WTC11 (cell line): Measurements from ENCODE around the gene UGT1A5. TPM values are rescaled to one million over a fixed set of nuclear protein-coding genes. Genes with fewer than 3 reads are reported as not detected.

Source experiments
- ATAC-seq: fragments of 200-7000 bp; cut with Tn5 transposase; 2 replicates; pipeline ENCODE4 v1.10.0; 2021; ENCODE audit warnings: mild to moderate bottlenecking, moderate library complexity
- CTCF ChIA-PET: fragments of 300-600 bp; sonication (Branson Sonifier 250); formaldehyde crosslinking; loops from one replicate; lab custom pipeline; 2021; ENCODE audit warnings: antibody characterized with exemption; lab: Charles Lee
- POLR2A ChIA-PET: fragments of 350-600 bp; sonication (Branson Sonifier 250); formaldehyde crosslinking; loops from one replicate; lab custom pipeline; 2021; ENCODE audit warnings: antibody characterized with exemption; lab: Charles Lee
- DNase-seq: peaks from one replicate; pipeline ENCODE4 v3.0.0; 2021; ENCODE audit warnings: low spot score
- H3K27ac Mint-ChIP-seq: 2 replicates; pipeline ENCODE4 v1.8.0; 2021; ENCODE audit warnings: mixed read lengths
- H3K27me3 Mint-ChIP-seq: 2 replicates; pipeline ENCODE4 v1.8.0; 2021; ENCODE audit warnings: low read depth, mild to moderate bottlenecking, moderate library complexity, mixed read lengths
- H3K36me3 Mint-ChIP-seq: 2 replicates; pipeline ENCODE4 v1.8.0; 2021; ENCODE audit warnings: mixed read lengths
- H3K4me1 Mint-ChIP-seq: 2 replicates; pipeline ENCODE4 v1.8.0; 2022; ENCODE audit warnings: mixed read lengths
- H3K4me3 Mint-ChIP-seq: 2 replicates; pipeline ENCODE4 v1.8.0; 2021; ENCODE audit warnings: mild to moderate bottlenecking, moderate library complexity, mixed read lengths
- H3K9me3 Mint-ChIP-seq: 2 replicates; pipeline ENCODE4 v1.8.0; 2021; ENCODE audit warnings: mixed read lengths
- ATF1 ChIP-seq: sonication (generic); formaldehyde crosslinking; IDR thresholded peaks from 2 replicates; pipeline ENCODE4 v1.8.1; 2023; ENCODE audit warnings: mild to moderate bottlenecking, moderate library complexity, missing genetic modification reagents
- ELF4 ChIP-seq: sonication (generic); formaldehyde crosslinking; IDR thresholded peaks from 2 replicates; pipeline ENCODE4 v1.8.1; 2022; ENCODE audit warnings: low read depth, mild to moderate bottlenecking, moderate library complexity, missing genetic modification reagents
- EMX1 ChIP-seq: fragments of 250-450 bp; sonication (Bioruptor Pico); IDR thresholded peaks from 2 replicates; pipeline ENCODE4 v1.8.0; 2021; ENCODE audit warnings: mild to moderate bottlenecking
- FOXK1 ChIP-seq: sonication (generic); formaldehyde crosslinking; IDR thresholded peaks from 2 replicates; pipeline ENCODE4 v1.8.0; 2022; ENCODE audit warnings: mild to moderate bottlenecking, moderate library complexity, missing genetic modification reagents
- IRF2 ChIP-seq: sonication (generic); formaldehyde crosslinking; IDR thresholded peaks from 2 replicates; pipeline ENCODE4 v1.8.0; 2022; ENCODE audit warnings: low read depth, missing genetic modification reagents, borderline replicate concordance
- NFYB ChIP-seq: sonication (generic); formaldehyde crosslinking; conservative IDR thresholded peaks from 2 replicates; pipeline ENCODE4 v1.8.0; 2022; ENCODE audit warnings: low read depth, missing genetic modification reagents
- OVOL2 ChIP-seq: fragments of 250-450 bp; sonication (Bioruptor Pico); IDR thresholded peaks from 2 replicates; pipeline ENCODE4 v1.9.0; 2021; ENCODE audit warnings: mild to moderate bottlenecking, borderline replicate concordance
- RELA ChIP-seq: sonication (generic); formaldehyde crosslinking; IDR thresholded peaks from 2 replicates; pipeline ENCODE4 v1.8.1; 2022; ENCODE audit warnings: missing genetic modification reagents, mild to moderate bottlenecking, borderline replicate concordance
- RORB ChIP-seq: fragments of 250-450 bp; sonication (Bioruptor Pico); IDR thresholded peaks from 2 replicates; pipeline ENCODE4 v1.9.0; 2021; ENCODE audit warnings: mild to moderate bottlenecking
- SMAD4 ChIP-seq: sonication (generic); formaldehyde crosslinking; IDR thresholded peaks from 2 replicates; pipeline ENCODE4 v1.8.0; 2022; ENCODE audit warnings: mild to moderate bottlenecking, missing genetic modification reagents
- ZNF263 ChIP-seq: sonication (generic); formaldehyde crosslinking; IDR thresholded peaks from 2 replicates; pipeline ENCODE4 v1.8.1; 2022; ENCODE audit warnings: low read depth, mild to moderate bottlenecking, moderate library complexity, missing genetic modification reagents
- ZNF396 ChIP-seq: fragments of 250-450 bp; sonication (Bioruptor Pico); IDR thresholded peaks from 2 replicates; pipeline ENCODE4 v1.8.0; 2021; ENCODE audit warnings: mild to moderate bottlenecking, moderate library complexity, borderline replicate concordance
- ZNF423 ChIP-seq: fragments of 250-450 bp; sonication (Bioruptor Pico); IDR thresholded peaks from 2 replicates; pipeline ENCODE4 v2.1.2; 2022; ENCODE audit warnings: mild to moderate bottlenecking, moderate library complexity
- total RNA-seq: library from RNA; stranded (reverse); gene quantifications from 3 replicates; pipeline ENCODE4 v1.2.3, GENCODE V29; 2021
- TF ChIP-seq, protein P1 (sequence below): sonication (generic); formaldehyde crosslinking; IDR thresholded peaks from 2 replicates; pipeline ENCODE4 v1.8.1; 2022; ENCODE audit warnings: missing genetic modification reagents, borderline replicate concordance
- TF ChIP-seq, protein P2 (sequence below): sonication (generic); formaldehyde crosslinking; IDR thresholded peaks from 2 replicates; pipeline ENCODE4 v1.8.1; 2023; ENCODE audit warnings: mild to moderate bottlenecking, missing genetic modification reagents, borderline replicate concordance
- TF ChIP-seq, protein P3 (sequence below): fragments of 250-450 bp; sonication (Bioruptor Pico); IDR thresholded peaks from 2 replicates; pipeline ENCODE4 v1.9.0; 2021; ENCODE audit warnings: mild to moderate bottlenecking
- TF ChIP-seq, protein P4 (sequence below): sonication (generic); formaldehyde crosslinking; IDR thresholded peaks from 2 replicates; pipeline ENCODE4 v1.8.0; 2023; ENCODE audit warnings: mild to moderate bottlenecking, missing genetic modification reagents
- TF ChIP-seq, protein P5 (sequence below): fragments of 250-450 bp; sonication (Bioruptor Pico); IDR thresholded peaks from 2 replicates; pipeline ENCODE4 v2.1.2; 2022; ENCODE audit warnings: mild to moderate bottlenecking, moderate library complexity
- TF ChIP-seq, protein P6 (sequence below): sonication (generic); formaldehyde crosslinking; IDR thresholded peaks from 2 replicates; pipeline ENCODE4 v1.8.1; 2023; ENCODE audit warnings: mild to moderate bottlenecking, missing genetic modification reagents

UGT1A5 gene
- total RNA-seq, 1 experiment from 2014 or later, result not detected

DNA sequence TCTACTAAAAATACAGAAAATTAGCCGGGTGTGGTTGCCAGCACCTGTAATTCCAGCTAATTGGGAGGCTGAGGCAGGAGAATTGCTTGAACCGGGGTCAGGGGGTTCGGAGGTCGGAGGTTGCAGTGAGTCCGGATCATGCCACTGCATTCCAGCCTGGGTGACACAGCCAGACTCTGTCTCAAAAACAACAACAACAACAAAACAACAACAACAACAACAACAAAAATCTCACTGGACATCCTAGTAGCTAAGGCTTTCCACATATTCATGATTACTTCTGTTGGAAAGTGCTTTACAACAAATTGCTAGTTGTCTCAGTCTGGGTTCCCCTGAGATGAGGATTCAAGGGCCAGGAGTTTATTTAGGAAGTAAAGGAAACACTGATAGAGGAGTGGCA lies 61.1 kb downstream of the UGT1A5 start:
- H3K27me3 Mint-ChIP-seq, result no peaks in the 10 kb centered on the region; the same call in 1 of the 2 replicates
- no peak overlapping the region for H3K27ac Mint-ChIP-seq
- no peak overlapping the region for H3K4me3 Mint-ChIP-seq
- POLR2A ChIA-PET, result no interaction called here
- no peaks in the 10 kb centered on the region for H3K4me1 Mint-ChIP-seq
- CTCF ChIA-PET, result no interaction called here
- ATAC-seq, result no peak
- peaks cover 38% of the 10 kb centered on the region for H3K9me3 Mint-ChIP-seq
- no peak for TF ChIP-seq SMAD4 (CRISPR knock-in tag)
- no peak for TF ChIP-seq IRF2 (CRISPR knock-in tag)
- TF ChIP-seq NFYB, result no peak
- TF ChIP-seq ZNF396 (CRISPR knock-in tag), result no peak
- no peak for TF ChIP-seq OVOL2 (CRISPR knock-in tag)
- no peak for TF ChIP-seq ELF4
- TF ChIP-seq, protein P1, sequence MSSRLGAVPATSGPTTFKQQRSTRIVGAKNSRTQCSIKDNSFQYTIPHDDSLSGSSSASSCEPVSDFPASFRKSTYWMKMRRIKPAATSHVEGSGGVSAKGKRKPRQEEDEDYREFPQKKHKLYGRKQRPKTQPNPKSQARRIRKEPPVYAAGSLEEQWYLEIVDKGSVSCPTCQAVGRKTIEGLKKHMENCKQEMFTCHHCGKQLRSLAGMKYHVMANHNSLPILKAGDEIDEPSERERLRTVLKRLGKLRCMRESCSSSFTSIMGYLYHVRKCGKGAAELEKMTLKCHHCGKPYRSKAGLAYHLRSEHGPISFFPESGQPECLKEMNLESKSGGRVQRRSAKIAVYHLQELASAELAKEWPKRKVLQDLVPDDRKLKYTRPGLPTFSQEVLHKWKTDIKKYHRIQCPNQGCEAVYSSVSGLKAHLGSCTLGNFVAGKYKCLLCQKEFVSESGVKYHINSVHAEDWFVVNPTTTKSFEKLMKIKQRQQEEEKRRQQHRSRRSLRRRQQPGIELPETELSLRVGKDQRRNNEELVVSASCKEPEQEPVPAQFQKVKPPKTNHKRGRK (CRISPR knock-in tag), result no peak
- no peak for TF ChIP-seq ATF1 (CRISPR knock-in tag)
- DNase-seq, result no peak
- H3K36me3 Mint-ChIP-seq, result peaks cover 8% of the 10 kb centered on the region

DNA sequence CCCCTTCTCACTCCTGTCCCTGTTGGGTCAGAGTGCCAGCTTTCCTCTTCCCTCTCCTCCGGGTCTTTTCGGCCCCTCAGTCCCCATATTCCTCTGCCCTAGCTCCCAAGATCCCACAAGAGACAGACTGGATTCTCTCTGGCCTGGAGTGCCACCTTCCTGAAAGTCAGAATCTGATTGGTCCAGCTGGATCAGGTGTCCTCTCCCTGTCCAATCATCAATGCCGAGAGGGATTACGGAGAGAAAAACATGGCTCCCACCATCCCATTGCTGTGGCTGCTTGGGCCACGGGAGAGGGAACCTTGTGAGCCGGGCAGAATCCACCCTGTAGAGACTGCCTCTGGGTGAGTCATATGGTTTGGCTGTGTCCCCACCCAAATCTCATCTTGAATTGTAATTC lies 62.7 kb downstream of the UGT1A5 start:
- Mint-ChIP-seq H3K4me1 (no peaks in the 10 kb centered on the region), H3K36me3 (peaks cover 8% of the 10 kb centered on the region), H3K9me3 (peaks cover 47% of the 10 kb centered on the region), H3K4me3 (no peak overlapping the region), H3K27me3 (no peaks in the 10 kb centered on the region), H3K27ac (no peak overlapping the region)
- TF ChIP-seq ZNF263 (CRISPR knock-in tag) (no peak), OVOL2 (CRISPR knock-in tag) (no peak), EMX1 (CRISPR knock-in tag) (no peak)
- no peak for ATAC-seq
- ChIA-PET POLR2A (no interaction called here), CTCF (interaction anchor here (1.0 kb wide), 1 partner anchor 82 kb away, joined by 3 read pairs; no protein-coding TSS in a partner anchor)
- DNase-seq, result no peak

DNA sequence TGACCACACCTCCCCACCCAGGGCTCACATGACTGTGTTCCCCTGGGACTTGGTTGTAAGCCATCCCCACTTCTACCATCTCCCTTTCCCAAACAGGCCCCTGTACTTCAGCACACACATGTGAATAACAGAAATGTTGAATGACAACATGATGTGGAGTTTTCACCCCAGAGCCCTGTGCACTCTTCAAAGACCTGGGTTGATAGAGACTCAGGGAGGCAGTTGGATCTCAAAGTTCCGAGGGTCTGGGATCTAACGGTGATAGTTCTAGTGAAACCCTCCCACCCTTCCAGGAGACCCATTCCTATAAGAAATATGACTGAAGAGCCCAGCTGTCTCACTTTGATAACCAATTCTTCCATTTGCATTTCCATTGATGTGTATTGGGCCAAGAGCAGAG lies 65.3 kb downstream of the UGT1A5 start, which contains the start of gene MROH2A:
TSS of gene MROH2A (plus strand) at position 301 of the 400 bp plus-strand sequence. CDS start 1,029 bp downstream, outside the sequence.
- Mint-ChIP-seq H3K4me3 (no peak within 1 kb of the TSS), H3K9me3 (peaks cover 47% of the 10 kb centered on the region), H3K27ac (no peak within 1 kb of the TSS), H3K4me1 (no peaks in the 10 kb centered on the region), H3K27me3 (no peaks in the 10 kb centered on the region; the same call in 1 of the 2 replicates), H3K36me3 (peaks cover 8% of the 10 kb centered on the region)
- POLR2A ChIA-PET, result no interaction called here
- CTCF ChIA-PET, result no interaction called here
- DNase-seq (no peak), ATAC-seq (no peak)
- TF ChIP-seq, protein P2, sequence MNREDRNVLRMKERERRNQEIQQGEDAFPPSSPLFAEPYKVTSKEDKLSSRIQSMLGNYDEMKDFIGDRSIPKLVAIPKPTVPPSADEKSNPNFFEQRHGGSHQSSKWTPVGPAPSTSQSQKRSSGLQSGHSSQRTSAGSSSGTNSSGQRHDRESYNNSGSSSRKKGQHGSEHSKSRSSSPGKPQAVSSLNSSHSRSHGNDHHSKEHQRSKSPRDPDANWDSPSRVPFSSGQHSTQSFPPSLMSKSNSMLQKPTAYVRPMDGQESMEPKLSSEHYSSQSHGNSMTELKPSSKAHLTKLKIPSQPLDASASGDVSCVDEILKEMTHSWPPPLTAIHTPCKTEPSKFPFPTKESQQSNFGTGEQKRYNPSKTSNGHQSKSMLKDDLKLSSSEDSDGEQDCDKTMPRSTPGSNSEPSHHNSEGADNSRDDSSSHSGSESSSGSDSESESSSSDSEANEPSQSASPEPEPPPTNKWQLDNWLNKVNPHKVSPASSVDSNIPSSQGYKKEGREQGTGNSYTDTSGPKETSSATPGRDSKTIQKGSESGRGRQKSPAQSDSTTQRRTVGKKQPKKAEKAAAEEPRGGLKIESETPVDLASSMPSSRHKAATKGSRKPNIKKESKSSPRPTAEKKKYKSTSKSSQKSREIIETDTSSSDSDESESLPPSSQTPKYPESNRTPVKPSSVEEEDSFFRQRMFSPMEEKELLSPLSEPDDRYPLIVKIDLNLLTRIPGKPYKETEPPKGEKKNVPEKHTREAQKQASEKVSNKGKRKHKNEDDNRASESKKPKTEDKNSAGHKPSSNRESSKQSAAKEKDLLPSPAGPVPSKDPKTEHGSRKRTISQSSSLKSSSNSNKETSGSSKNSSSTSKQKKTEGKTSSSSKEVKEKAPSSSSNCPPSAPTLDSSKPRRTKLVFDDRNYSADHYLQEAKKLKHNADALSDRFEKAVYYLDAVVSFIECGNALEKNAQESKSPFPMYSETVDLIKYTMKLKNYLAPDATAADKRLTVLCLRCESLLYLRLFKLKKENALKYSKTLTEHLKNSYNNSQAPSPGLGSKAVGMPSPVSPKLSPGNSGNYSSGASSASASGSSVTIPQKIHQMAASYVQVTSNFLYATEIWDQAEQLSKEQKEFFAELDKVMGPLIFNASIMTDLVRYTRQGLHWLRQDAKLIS (CRISPR knock-in tag), result no peak
- TF ChIP-seq, protein P3, sequence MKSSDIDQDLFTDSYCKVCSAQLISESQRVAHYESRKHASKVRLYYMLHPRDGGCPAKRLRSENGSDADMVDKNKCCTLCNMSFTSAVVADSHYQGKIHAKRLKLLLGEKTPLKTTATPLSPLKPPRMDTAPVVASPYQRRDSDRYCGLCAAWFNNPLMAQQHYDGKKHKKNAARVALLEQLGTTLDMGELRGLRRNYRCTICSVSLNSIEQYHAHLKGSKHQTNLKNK (CRISPR knock-in tag), result no peak
- TF ChIP-seq, protein P4, sequence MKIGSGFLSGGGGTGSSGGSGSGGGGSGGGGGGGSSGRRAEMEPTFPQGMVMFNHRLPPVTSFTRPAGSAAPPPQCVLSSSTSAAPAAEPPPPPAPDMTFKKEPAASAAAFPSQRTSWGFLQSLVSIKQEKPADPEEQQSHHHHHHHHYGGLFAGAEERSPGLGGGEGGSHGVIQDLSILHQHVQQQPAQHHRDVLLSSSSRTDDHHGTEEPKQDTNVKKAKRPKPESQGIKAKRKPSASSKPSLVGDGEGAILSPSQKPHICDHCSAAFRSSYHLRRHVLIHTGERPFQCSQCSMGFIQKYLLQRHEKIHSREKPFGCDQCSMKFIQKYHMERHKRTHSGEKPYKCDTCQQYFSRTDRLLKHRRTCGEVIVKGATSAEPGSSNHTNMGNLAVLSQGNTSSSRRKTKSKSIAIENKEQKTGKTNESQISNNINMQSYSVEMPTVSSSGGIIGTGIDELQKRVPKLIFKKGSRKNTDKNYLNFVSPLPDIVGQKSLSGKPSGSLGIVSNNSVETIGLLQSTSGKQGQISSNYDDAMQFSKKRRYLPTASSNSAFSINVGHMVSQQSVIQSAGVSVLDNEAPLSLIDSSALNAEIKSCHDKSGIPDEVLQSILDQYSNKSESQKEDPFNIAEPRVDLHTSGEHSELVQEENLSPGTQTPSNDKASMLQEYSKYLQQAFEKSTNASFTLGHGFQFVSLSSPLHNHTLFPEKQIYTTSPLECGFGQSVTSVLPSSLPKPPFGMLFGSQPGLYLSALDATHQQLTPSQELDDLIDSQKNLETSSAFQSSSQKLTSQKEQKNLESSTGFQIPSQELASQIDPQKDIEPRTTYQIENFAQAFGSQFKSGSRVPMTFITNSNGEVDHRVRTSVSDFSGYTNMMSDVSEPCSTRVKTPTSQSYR (CRISPR knock-in tag), result no peak
- TF ChIP-seq ZNF423 (CRISPR knock-in tag), result no peak
- TF ChIP-seq RELA (CRISPR knock-in tag), result no peak
- TF ChIP-seq, protein P5, sequence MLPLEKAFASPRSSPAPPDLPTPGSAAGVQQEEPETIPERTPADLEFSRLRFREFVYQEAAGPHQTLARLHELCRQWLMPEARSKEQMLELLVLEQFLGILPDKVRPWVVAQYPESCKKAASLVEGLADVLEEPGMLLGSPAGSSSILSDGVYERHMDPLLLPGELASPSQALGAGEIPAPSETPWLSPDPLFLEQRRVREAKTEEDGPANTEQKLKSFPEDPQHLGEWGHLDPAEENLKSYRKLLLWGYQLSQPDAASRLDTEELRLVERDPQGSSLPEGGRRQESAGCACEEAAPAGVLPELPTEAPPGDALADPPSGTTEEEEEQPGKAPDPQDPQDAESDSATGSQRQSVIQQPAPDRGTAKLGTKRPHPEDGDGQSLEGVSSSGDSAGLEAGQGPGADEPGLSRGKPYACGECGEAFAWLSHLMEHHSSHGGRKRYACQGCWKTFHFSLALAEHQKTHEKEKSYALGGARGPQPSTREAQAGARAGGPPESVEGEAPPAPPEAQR (CRISPR knock-in tag), result no peak
- TF ChIP-seq FOXK1 (CRISPR knock-in tag), result no peak
- TF ChIP-seq, protein P6, sequence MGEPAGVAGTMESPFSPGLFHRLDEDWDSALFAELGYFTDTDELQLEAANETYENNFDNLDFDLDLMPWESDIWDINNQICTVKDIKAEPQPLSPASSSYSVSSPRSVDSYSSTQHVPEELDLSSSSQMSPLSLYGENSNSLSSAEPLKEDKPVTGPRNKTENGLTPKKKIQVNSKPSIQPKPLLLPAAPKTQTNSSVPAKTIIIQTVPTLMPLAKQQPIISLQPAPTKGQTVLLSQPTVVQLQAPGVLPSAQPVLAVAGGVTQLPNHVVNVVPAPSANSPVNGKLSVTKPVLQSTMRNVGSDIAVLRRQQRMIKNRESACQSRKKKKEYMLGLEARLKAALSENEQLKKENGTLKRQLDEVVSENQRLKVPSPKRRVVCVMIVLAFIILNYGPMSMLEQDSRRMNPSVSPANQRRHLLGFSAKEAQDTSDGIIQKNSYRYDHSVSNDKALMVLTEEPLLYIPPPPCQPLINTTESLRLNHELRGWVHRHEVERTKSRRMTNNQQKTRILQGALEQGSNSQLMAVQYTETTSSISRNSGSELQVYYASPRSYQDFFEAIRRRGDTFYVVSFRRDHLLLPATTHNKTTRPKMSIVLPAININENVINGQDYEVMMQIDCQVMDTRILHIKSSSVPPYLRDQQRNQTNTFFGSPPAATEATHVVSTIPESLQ (CRISPR knock-in tag), result no peak
- no peak for TF ChIP-seq RORB (CRISPR knock-in tag)
- no peak for TF ChIP-seq OVOL2 (CRISPR knock-in tag)
- no peak for TF ChIP-seq ZNF396 (CRISPR knock-in tag)
